ENCODE results near the gene PDIA5.

The PDIA5 gene

DNA sequence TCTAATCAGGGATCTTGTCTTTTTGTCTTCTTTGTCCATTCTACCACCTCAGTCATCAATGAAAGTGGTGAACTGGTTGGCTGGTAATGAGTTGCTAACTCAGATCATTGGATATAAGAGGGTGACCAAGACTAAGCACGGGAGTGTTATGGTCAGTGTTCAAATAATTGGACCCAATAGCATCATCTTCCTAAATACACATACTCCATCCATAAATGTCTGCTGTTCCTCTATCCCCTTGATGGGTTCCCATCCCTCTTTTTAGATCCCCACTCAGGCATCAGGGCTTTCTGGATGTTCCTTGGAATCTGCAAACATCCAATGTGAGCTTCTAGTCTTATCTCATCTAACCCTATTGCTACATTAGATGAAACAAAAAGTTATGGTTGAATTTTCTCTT, 42.8 kb upstream of the PDIA5 start:
- Histone ChIP-seq H3K9me3 (ENCODE audit: insufficient read depth, low read length) (no peaks in the 10 kb centered on the region), H3K36me3 (ENCODE audit: insufficient read depth, insufficient read length, low read length) (no peaks in the 10 kb centered on the region), H3K4me1 (ENCODE audit: insufficient read depth, insufficient read length) (peaks cover 9% of the 10 kb centered on the region), H3K9ac (ENCODE audit: insufficient read length, low read depth) (no peak overlapping the region), H3K27me3 (ENCODE audit: insufficient read depth, insufficient read length) (peaks cover 35% of the 10 kb centered on the region), H3K4me3 (ENCODE audit: insufficient read length, low read depth) (no peak overlapping the region)
- TF ChIP-seq ZNF274 (IDR thresholded peaks at IDR 0.05; ENCODE audit: low read depth, low read length) (no peak), YY1 (IDR thresholded peaks at IDR 0.05; ENCODE audit: insufficient read depth, insufficient read length) (no peak), SUZ12 (IDR thresholded peaks at IDR 0.05; ENCODE audit: extremely low read depth, insufficient read depth, insufficient read length) (no peak)
- DNase-seq (ENCODE audit: low read depth, low spot score), result no peak

DNA sequence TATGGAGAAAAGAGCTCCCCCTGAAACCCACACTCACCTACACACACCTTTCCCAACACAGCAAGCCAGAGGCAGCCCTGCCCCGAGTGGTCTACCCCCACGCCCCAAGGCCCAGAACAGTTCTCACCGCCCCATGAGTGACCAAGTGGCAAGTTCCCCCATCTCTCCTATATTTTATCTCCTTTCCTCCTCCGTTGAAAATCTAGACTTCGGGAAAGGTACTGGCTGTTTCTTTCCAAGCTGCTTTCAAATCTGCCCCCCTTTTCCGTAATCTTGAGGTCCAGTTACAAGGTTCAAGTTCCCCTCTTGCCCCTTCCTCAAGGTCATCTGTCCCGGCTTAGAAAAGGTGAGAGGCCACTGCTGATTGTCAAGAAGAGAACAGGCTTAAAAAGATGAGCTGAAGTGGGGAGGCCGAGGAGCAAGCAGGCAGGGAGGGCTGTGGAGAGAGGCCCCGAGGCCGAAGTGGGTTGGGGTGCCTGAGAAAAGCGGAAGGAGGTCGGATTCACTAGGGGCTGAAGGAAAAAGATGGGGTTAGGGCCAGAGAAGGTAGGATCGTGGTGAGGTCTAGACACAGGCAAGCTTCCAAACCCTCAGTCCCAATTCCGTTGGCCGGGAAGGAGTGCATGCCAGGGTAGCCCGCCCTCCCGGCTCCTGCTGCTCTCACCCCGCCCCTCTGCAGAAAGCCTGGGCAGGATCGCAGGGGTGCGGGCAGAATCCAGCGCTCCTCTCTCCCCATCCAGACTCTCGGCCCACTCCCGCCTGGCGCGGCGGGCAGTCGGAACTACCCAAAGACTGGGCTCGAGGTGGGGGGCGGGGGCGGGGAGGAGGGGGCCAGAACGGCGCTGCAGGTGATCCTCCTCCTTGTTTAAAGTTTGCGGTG, 40.9 kb upstream of the PDIA5 start:
- peak overlapping the region; percentile 65 for H3K9ac ChIP-seq (ENCODE audit: insufficient read length, low read depth)
- H3K4me1 ChIP-seq (ENCODE audit: insufficient read depth, insufficient read length), result peaks cover 7% of the 10 kb centered on the region
- H3K4me3 ChIP-seq (ENCODE audit: insufficient read length, low read depth), result peak overlapping the region; percentile 73
- H3K36me3 ChIP-seq (ENCODE audit: insufficient read depth, insufficient read length, low read length), result no peaks in the 10 kb centered on the region
- peak; percentile 66 for DNase-seq (ENCODE audit: low read depth, low spot score)
- peaks cover 51% of the 10 kb centered on the region for H3K27me3 ChIP-seq (ENCODE audit: insufficient read depth, insufficient read length)
- H3K9me3 ChIP-seq (ENCODE audit: insufficient read depth, low read length), result no peaks in the 10 kb centered on the region
- TF ChIP-seq SUZ12 (IDR thresholded peaks at IDR 0.05; ENCODE audit: extremely low read depth, insufficient read depth, insufficient read length) (no peak), YY1 (IDR thresholded peaks at IDR 0.05; ENCODE audit: insufficient read depth, insufficient read length) (no peak), ZNF274 (IDR thresholded peaks at IDR 0.05; ENCODE audit: low read depth, low read length) (no peak)

DNA sequence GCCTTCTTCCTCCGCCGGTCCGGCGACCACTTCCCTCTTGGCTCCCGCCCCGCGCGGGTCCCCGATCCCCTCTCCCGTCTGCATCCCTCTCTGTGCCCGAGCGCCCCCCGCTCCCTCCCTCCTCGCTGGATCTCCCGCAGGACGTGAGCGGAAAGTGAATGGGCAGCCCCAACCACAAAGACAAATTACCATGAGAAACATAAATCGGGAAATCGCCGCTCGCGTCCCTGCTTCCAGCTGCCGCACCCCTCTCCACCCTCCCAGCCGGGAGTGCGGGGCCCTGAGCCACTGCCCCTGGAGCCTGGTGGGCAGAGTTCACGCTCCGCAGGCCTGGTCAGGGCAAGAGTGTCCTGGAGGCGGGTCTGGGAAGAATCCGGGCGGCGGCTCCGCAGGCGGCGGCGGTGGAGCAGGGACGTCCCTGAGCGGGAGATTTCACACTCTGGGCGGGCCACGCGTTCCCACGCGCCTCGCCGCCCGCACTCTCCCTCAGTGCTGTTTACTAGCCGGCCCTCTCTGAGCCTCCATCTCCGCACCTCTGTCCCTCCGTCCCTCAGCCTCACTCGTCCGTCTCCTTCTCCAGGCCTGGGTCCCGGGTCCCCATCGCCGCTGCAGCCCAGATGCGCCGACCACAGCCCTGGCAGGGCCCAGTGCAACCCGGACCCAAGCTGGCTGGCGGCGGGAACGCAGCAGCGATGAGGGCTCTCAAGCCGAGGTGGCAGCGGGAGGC, 40.1 kb upstream of the PDIA5 start:
- no peaks in the 10 kb centered on the region for H3K9me3 ChIP-seq (ENCODE audit: insufficient read depth, low read length)
- DNase-seq (ENCODE audit: low read depth, low spot score), result no peak
- peaks cover 59% of the 10 kb centered on the region for H3K27me3 ChIP-seq (ENCODE audit: insufficient read depth, insufficient read length)
- no peaks in the 10 kb centered on the region for H3K36me3 ChIP-seq (ENCODE audit: insufficient read depth, insufficient read length, low read length)
- peak overlapping the region; percentile 87 for H3K9ac ChIP-seq (ENCODE audit: insufficient read length, low read depth)
- TF ChIP-seq ZNF274 (IDR thresholded peaks at IDR 0.05; ENCODE audit: low read depth, low read length) (no peak), YY1 (IDR thresholded peaks at IDR 0.05; ENCODE audit: insufficient read depth, insufficient read length) (no peak), SUZ12 (IDR thresholded peaks at IDR 0.05; ENCODE audit: extremely low read depth, insufficient read depth, insufficient read length) (no peak)
- H3K4me1 ChIP-seq (ENCODE audit: insufficient read depth, insufficient read length), result peaks cover 4% of the 10 kb centered on the region
- H3K4me3 ChIP-seq (ENCODE audit: insufficient read length, low read depth), result peak overlapping the region; percentile 73

DNA sequence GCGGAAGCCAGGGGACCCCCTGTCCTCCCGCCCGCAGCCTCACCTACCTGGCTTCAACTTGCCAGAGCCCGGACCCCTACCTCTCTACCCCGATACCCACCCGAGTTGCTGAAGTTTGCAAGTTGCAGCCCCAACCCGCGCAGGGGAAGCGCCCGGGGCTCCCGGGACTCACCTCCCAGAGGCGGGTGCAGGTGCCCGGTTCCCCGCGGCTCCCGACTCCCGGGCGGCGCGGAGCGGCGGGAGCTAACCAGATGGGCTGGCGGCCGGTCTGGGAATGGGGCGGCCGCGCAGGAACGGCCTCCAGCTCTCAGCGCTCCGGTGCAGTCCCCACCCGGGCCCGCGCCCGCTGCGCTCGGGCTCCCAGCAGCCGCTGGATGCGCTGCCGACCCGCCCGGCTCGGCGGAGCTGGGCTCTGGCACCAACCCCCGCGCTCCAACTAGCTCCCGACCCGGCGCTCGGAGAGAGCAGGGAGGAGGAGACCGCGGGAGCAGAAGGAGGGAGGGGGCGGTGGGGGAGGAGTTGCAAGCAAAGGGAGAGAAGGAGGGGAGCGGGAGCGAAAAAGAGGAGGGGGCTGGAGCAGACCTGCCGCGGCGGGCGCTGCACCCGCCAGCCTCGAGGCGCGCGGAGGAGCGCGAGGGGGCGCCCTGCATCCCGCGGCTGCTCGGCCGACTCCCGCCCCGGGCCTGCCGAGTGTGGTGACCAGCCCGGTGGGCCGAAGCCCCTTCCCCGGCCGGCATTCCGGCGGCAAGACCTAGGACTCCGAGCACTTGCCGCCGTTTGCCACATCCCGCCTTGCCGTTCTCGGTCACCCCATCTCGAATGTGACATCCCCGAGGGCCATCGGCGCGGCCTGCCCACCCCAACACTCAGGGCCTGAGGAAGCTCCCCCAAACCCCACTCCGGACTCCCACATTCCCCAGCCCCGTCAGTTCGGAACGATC, 39.3 kb upstream of the PDIA5 start, which contains the start of gene SEMA5B:
Gene SEMA5B, minus strand, starts transcription at position 472 of the 941 bp plus-strand sequence. CDS start 66,500 bp downstream, outside the sequence.
- Histone ChIP-seq H3K4me3 (ENCODE audit: insufficient read length, low read depth) (peak within 1 kb of the TSS; percentile 73), H3K36me3 (ENCODE audit: insufficient read depth, insufficient read length, low read length) (no peaks in the 10 kb centered on the region), H3K27me3 (ENCODE audit: insufficient read depth, insufficient read length) (peaks cover 65% of the 10 kb centered on the region), H3K9me3 (ENCODE audit: insufficient read depth, low read length) (no peaks in the 10 kb centered on the region), H3K9ac (ENCODE audit: insufficient read length, low read depth) (peak within 1 kb of the TSS; percentile 87), H3K4me1 (ENCODE audit: insufficient read depth, insufficient read length) (peaks cover 1% of the 10 kb centered on the region)
- no peak for TF ChIP-seq YY1 (IDR thresholded peaks at IDR 0.05; ENCODE audit: insufficient read depth, insufficient read length)
- no peak for TF ChIP-seq SUZ12 (IDR thresholded peaks at IDR 0.05; ENCODE audit: extremely low read depth, insufficient read depth, insufficient read length)
- TF ChIP-seq ZNF274 (IDR thresholded peaks at IDR 0.05; ENCODE audit: low read depth, low read length), result no peak
- peak; percentile 81 for DNase-seq (ENCODE audit: low read depth, low spot score)

DNA sequence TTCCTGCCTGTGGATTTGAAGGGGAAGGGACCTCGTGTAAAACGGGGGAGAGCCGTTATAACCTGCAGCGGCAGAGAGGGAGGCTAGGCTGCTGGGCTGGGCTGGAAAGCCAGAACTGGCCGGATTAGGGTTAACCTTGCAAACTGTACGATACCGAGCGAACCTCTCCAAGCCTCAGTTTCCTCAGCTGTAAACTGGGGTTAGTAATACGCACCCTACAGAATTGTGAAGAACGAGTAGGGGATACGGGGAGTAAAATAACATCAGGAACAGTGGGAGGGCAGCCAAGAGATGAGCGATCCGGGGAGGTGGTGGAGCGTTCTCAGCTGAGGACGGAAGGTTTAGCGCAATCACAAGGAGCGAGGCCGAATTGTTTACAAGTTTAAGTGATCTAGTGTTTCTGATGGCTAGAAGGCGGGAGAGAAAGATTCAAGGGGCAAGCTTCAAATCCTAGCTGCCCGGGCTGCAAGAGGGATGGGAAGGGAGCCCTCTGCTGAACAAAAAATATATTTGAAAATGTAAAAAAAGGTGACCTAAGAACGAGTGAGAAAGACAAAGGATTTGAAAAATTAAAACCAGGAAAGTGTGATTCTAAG, 38.5 kb upstream of the PDIA5 start:
- peak; percentile 58 for DNase-seq (ENCODE audit: low read depth, low spot score)
- no peaks in the 10 kb centered on the region for H3K9me3 ChIP-seq (ENCODE audit: insufficient read depth, low read length)
- TF ChIP-seq ZNF274 (IDR thresholded peaks at IDR 0.05; ENCODE audit: low read depth, low read length) (no peak), SUZ12 (IDR thresholded peaks at IDR 0.05; ENCODE audit: extremely low read depth, insufficient read depth, insufficient read length) (no peak), YY1 (IDR thresholded peaks at IDR 0.05; ENCODE audit: insufficient read depth, insufficient read length) (no peak)
- peak overlapping the region; percentile 87 for H3K9ac ChIP-seq (ENCODE audit: insufficient read length, low read depth)
- peak overlapping the region; percentile 73 for H3K4me3 ChIP-seq (ENCODE audit: insufficient read length, low read depth)
- H3K4me1 ChIP-seq (ENCODE audit: insufficient read depth, insufficient read length), result no peaks in the 10 kb centered on the region
- H3K27me3 ChIP-seq (ENCODE audit: insufficient read depth, insufficient read length), result peaks cover 68% of the 10 kb centered on the region
- no peaks in the 10 kb centered on the region for H3K36me3 ChIP-seq (ENCODE audit: insufficient read depth, insufficient read length, low read length)

DNA sequence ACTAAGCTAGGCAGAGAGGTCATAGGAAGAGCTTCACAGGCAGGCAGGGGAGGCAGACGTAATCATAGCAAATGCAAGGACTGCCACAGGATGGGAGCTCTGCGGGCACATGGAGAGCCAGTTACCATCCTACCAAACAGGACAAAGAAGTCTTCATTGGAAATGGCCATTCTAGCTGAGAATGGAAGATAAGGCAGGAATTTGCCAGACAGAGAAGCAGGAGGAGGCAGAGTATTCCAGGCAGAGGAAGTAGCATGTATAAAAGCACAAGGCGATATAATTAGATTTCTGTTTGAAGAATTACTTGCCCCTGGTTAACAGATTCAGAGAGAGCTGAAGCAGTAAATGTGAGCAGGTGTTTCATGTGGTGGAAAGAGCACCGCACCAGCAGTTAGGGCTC, 35.8 kb upstream of the PDIA5 start:
- Histone ChIP-seq H3K4me3 (ENCODE audit: insufficient read length, low read depth) (no peak overlapping the region), H3K27me3 (ENCODE audit: insufficient read depth, insufficient read length) (peaks cover 50% of the 10 kb centered on the region), H3K9ac (ENCODE audit: insufficient read length, low read depth) (no peak overlapping the region), H3K4me1 (ENCODE audit: insufficient read depth, insufficient read length) (no peaks in the 10 kb centered on the region), H3K36me3 (ENCODE audit: insufficient read depth, insufficient read length, low read length) (no peaks in the 10 kb centered on the region), H3K9me3 (ENCODE audit: insufficient read depth, low read length) (no peaks in the 10 kb centered on the region)
- no peak for DNase-seq (ENCODE audit: low read depth, low spot score)
- no peak for TF ChIP-seq ZNF274 (IDR thresholded peaks at IDR 0.05; ENCODE audit: low read depth, low read length)
- no peak for TF ChIP-seq SUZ12 (IDR thresholded peaks at IDR 0.05; ENCODE audit: extremely low read depth, insufficient read depth, insufficient read length)
- no peak for TF ChIP-seq YY1 (IDR thresholded peaks at IDR 0.05; ENCODE audit: insufficient read depth, insufficient read length)
